Thymus (tissue), 14 donors: ENCODE results near the gene MEA1. TPM values are rescaled to one million over a fixed set of nuclear protein-coding genes. Genes with fewer than 3 reads are reported as not detected.

Experiments
- DNase-seq, 9 donors: peaks; one replicate each; pipeline ENCODE4 v3.0.0-alpha.2; 2013; ENCODE audit warnings: low spot score in 9 of 9, low read depth in 6 of 9, missing footprints in 1 of 9
- H3K27ac ChIP-seq, 2 donors: one replicate each; pipeline ENCODE4 v1.5.1; 2013; ENCODE audit warnings: control low read depth in 1 of 2, low read depth in 1 of 2, low read length in 1 of 2, mild to moderate bottlenecking in 1 of 2, moderate library complexity in 1 of 2
- H3K27me3 ChIP-seq, 2 donors: one replicate each; pipeline ENCODE4 v1.5.1; 2013; ENCODE audit warnings: low read length in 1 of 2; ENCODE audit not compliant: control insufficient read depth in 2 of 2, insufficient read depth in 1 of 2
- H3K36me3 ChIP-seq, 2 donors: one replicate each; pipeline ENCODE4 v1.5.1; 2013; ENCODE audit warnings: low read length in 1 of 2, mild to moderate bottlenecking in 1 of 2, moderate library complexity in 1 of 2; ENCODE audit not compliant: control insufficient read depth in 2 of 2, insufficient read depth in 2 of 2
- H3K4me1 ChIP-seq, 2 donors: one replicate each; pipeline ENCODE4 v1.5.1; 2013; ENCODE audit warnings: low read length in 2 of 2; ENCODE audit not compliant: control insufficient read depth in 2 of 2, insufficient read depth in 2 of 2
- H3K4me3 ChIP-seq, 2 donors: one replicate each; pipeline ENCODE4 v1.5.1; 2013; ENCODE audit warnings: low read length in 2 of 2, control low read depth in 1 of 2, mild to moderate bottlenecking in 1 of 2
- H3K9me3 ChIP-seq, 2 donors: one replicate each; pipeline ENCODE4 v1.5.1; 2013; ENCODE audit warnings: low read length in 1 of 2, mild to moderate bottlenecking in 1 of 2; ENCODE audit not compliant: control insufficient read depth in 2 of 2, insufficient read depth in 1 of 2
- WGBS: extraction: QIAGEN DNeasy Blood & Tissue Kit; methylation state at CpG from one replicate; pipeline ENCODE4 v1.1.7; 2013; 5-methylcytosine and 5-hydroxymethylcytosine counted together
- long read RNA-seq, 10 donors: transcript quantifications; one replicate each; lab custom pipeline, GENCODE V29; 2026
- polyA plus RNA-seq: library from polyadenylated mRNA; stranded (reverse); fragments of 200-250 nt; gene quantifications from one replicate; pipeline ENCODE4 v1.2.3, GENCODE V29; 2013
- total RNA-seq: library from RNA; stranded (reverse); fragments of 120-200 nt; gene quantifications from one replicate; pipeline ENCODE4 v1.2.4, GENCODE V29; 2013
- donor health status: healthy.

Gene MEA1
- total RNA-seq (101 TPM), polyA plus RNA-seq (72.3 TPM)
- long read RNA-seq, donor 1, partial matches to known transcripts: 0 of 8 reads
- long read RNA-seq, donor 1, other reads (novel, unspliced or antisense): 0 of 8 reads
- long read RNA-seq, donor 2: 0 reads
- long read RNA-seq, donor 3, transcript MEA1-201 (4 exons, 1,089 nt): minor isoform, 7 of 98 reads
- long read RNA-seq, donor 3, transcript MEA1-204 (4 exons, 1,004 nt): minor isoform, 27 of 98 reads
- long read RNA-seq, donor 3, transcript MEA1-202 (3 exons, 2,152 nt): major isoform, 48 of 98 reads
- long read RNA-seq, donor 3, partial matches to known transcripts: 16 of 98 reads
- long read RNA-seq, donor 3, other reads (novel, unspliced or antisense): 0 of 98 reads
- long read RNA-seq, donor 4, transcript MEA1-204 (4 exons, 1,004 nt): major isoform, 13 of 31 reads
- long read RNA-seq, donor 4, transcript MEA1-202 (3 exons, 2,152 nt): minor isoform, 7 of 31 reads
- long read RNA-seq, donor 4, partial matches to known transcripts: 8 of 31 reads
- long read RNA-seq, donor 4, other reads (novel, unspliced or antisense): 0 of 31 reads
- long read RNA-seq, donor 5, transcript MEA1-204 (4 exons, 1,004 nt): major isoform, 57 of 120 reads
- long read RNA-seq, donor 5, transcript MEA1-201 (4 exons, 1,089 nt): minor isoform, 8 of 120 reads
- long read RNA-seq, donor 5, transcript MEA1-202 (3 exons, 2,152 nt): minor isoform, 41 of 120 reads
- long read RNA-seq, donor 5, partial matches to known transcripts: 14 of 120 reads
- long read RNA-seq, donor 5, other reads (novel, unspliced or antisense): 0 of 120 reads
- long read RNA-seq, donor 6, transcript MEA1-204 (4 exons, 1,004 nt): major isoform, 33 of 69 reads
- long read RNA-seq, donor 6, transcript MEA1-201 (4 exons, 1,089 nt): minor isoform, 6 of 69 reads
- long read RNA-seq, donor 6, transcript MEA1-202 (3 exons, 2,152 nt): minor isoform, 21 of 69 reads
- long read RNA-seq, donor 6, partial matches to known transcripts: 9 of 69 reads
- long read RNA-seq, donor 6, other reads (novel, unspliced or antisense): 0 of 69 reads
- long read RNA-seq, donor 7, transcript MEA1-202 (3 exons, 2,152 nt): minor isoform, 27 of 80 reads
- long read RNA-seq, donor 7, transcript MEA1-201 (4 exons, 1,089 nt): minor isoform, 8 of 80 reads
- long read RNA-seq, donor 7, transcript MEA1-204 (4 exons, 1,004 nt): major isoform, 37 of 80 reads
- long read RNA-seq, donor 7, partial matches to known transcripts: 8 of 80 reads
- long read RNA-seq, donor 7, other reads (novel, unspliced or antisense): 0 of 80 reads
- long read RNA-seq, donor 8, transcript MEA1-204 (4 exons, 1,004 nt): major isoform, 12 of 70 reads
- long read RNA-seq, donor 8, partial matches to known transcripts: 42 of 70 reads
- long read RNA-seq, donor 8, other reads (novel, unspliced or antisense): 10 of 70 reads
- long read RNA-seq, donor 9, transcript MEA1-201 (4 exons, 1,089 nt): minor isoform, 6 of 83 reads
- long read RNA-seq, donor 9, transcript MEA1-202 (3 exons, 2,152 nt): minor isoform, 10 of 83 reads
- long read RNA-seq, donor 9, transcript MEA1-204 (4 exons, 1,004 nt): major isoform, 16 of 83 reads
- long read RNA-seq, donor 9, partial matches to known transcripts: 51 of 83 reads
- long read RNA-seq, donor 9, other reads (novel, unspliced or antisense): 0 of 83 reads
- long read RNA-seq, donor 10, transcript MEA1-202 (3 exons, 2,152 nt): minor isoform, 15 of 104 reads
- long read RNA-seq, donor 10, transcript MEA1-204 (4 exons, 1,004 nt): major isoform, 29 of 104 reads
- long read RNA-seq, donor 10, partial matches to known transcripts: 30 of 104 reads
- long read RNA-seq, donor 10, other reads (novel, unspliced or antisense): 27 of 104 reads

DNA sequence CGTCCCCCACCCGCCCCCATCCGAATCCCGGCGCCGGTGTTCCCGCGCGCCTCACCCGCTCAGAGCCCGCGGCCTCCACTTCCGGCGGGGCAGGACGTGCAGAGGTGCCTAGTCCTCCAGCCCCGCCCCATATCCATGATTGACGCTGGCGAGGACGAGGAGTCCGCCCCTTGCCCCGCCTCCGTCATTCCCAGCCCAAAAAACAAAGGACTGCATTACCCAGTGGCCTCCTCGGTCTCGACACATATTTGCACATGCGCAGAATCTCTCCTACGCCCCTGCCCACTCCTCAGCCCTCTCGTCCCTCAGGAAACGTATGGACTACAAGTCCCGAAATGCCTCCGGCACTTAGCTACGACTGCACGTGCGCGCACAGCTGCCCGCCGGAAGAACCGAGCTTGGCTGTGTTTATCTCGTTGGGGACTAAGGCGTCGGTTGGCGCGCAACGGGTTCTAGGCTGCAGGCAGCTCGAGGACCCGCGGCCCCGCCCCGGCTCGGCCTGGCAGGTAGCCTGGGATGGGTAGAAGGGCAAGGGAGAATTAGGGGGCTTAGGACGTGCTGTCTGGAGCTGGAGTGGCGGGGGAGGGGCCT, at the start of gene MEA1, which contains the start of gene KLHDC3:
TSS of gene MEA1 (minus strand) at position 104 of the 591 bp plus-strand sequence. CDS start 133 bp downstream, outside the sequence.
TSS of gene KLHDC3 (plus strand) at position 407 of the 591 bp plus-strand sequence. CDS start 2,944 bp downstream, outside the sequence.
- no peaks in the 10 kb centered on the region for H3K27me3 ChIP-seq
- peak; percentile 97 to 100 (median 99) for DNase-seq
- under 1% methylated on average over 51 of the region's 51 CpGs for WGBS
- H3K4me1 ChIP-seq: peaks cover 16 to 49% of the 10 kb centered on the region in 2 donors
- H3K9me3 ChIP-seq: peaks cover 1 to 5% of the 10 kb centered on the region in 2 donors
- peak within 1 kb of the TSS; percentile 69 to 84 for H3K4me3 ChIP-seq
- peaks cover 54 to 67% of the 10 kb centered on the region in 2 donors for H3K36me3 ChIP-seq
- peak within 1 kb of the TSS; percentile 68 to 70 for H3K27ac ChIP-seq

DNA sequence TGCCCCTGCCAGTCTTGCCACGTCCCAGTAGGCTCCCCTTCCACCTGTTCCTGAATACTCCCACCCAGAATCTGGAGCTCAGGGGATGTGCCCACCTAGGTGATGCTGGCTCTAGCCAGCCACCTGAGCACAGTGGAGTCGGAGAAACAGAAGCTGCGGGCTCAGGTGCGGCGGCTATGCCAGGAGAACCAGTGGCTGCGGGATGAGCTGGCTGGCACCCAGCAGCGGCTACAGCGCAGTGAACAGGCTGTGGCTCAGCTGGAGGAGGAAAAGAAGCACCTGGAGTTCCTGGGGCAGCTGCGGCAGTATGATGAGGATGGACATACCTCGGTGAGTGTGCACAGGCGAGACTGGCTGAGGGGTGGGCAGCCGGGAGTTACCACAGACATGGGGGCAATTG, 49.1 kb upstream of the MEA1 start:
- H3K36me3 ChIP-seq: peaks cover 25 to 28% of the 10 kb centered on the region in 2 donors
- WGBS: 98% methylated on average over 12 of the region's 12 CpGs
- no peak overlapping the region for H3K27ac ChIP-seq
- no peak for DNase-seq
- H3K4me3 ChIP-seq: no peak overlapping the region
- H3K4me1 ChIP-seq: peaks cover 14 to 23% of the 10 kb centered on the region in 2 donors
- H3K27me3 ChIP-seq: no peaks in the 10 kb centered on the region
- H3K9me3 ChIP-seq: no peaks in the 10 kb centered on the region

DNA sequence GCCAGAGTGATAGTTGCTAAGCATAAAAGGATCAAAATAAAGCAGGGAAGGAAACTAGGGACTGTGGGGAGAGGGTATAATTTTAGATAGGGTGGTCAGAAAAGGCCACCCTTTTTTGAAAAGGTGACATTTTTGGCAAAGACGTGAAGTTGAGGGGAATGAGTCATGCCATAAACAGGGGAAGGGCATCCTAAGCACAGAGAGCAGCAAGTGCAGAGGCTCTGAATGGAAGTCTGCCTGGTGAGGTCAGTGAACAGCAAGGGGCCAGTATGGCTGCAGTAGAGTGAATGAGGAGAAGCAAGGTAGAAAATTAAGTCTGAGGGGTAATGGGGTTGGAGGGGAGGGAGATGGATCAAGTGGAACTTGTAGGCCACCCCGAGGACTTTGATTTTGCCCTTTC, 48.1 kb upstream of the MEA1 start:
- no peak overlapping the region for H3K4me3 ChIP-seq
- H3K9me3 ChIP-seq: no peaks in the 10 kb centered on the region
- 95% methylated on average over 2 of the region's 2 CpGs for WGBS
- no peaks in the 10 kb centered on the region for H3K27me3 ChIP-seq
- no peak for DNase-seq
- H3K4me1 ChIP-seq: peaks cover 14 to 23% of the 10 kb centered on the region in 2 donors
- H3K27ac ChIP-seq: no peak overlapping the region
- H3K36me3 ChIP-seq: peaks cover 32 to 33% of the 10 kb centered on the region in 2 donors

DNA sequence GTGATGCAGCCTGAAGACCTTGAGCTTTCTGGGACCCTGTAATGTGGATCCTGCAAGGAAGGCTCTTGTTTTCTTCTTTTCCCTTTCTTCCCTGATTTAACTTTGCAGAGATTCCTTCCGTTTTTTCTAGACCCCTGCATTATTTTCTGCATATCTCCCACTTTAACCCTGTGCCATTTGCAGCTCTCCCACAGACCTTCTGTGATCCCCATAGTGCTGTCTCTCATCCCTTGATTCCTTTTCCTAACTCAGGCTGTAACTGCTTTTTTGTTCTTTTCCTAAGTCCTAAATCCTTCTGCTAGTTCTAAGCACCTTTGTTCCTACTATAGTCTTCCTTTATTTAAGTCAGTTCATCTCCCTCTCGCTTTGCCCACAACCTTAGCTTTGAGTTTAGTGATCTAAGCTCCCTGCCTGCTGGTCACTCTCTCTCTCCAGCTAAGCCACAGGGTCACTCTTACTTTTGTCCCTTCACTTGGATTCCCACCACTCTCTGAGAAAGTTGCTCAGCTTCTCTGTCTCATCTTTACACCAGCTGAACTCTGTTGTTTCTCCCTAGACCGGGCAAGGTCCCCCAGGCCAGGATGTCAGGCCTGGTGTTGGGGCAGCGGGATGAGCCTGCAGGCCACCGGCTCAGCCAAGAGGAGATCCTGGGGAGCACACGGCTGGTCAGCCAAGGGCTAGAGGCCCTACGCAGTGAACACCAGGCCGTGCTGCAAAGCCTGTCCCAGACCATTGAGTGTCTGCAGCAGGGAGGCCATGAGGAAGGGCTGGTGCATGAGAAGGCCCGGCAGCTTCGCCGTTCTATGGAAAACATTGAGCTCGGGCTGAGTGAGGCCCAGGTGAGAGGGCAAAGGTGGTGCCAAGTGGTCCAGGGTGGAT, 47.2 kb upstream of the MEA1 start:
- no peak for DNase-seq
- Histone ChIP-seq H3K4me3 (peak overlapping the region in 1 of 2 donors; percentile 71), H3K36me3 (peaks cover 30 to 36% of the 10 kb centered on the region in 2 donors), H3K27ac (no peak overlapping the region), H3K9me3 (no peaks in the 10 kb centered on the region), H3K4me1 (peaks cover 14 to 23% of the 10 kb centered on the region in 2 donors), H3K27me3 (no peaks in the 10 kb centered on the region)
- WGBS: 96% methylated on average over 12 of the region's 12 CpGs

- H3K4me1 ChIP-seq: peaks cover 14 to 23% of the 10 kb centered on the region in 2 donors
- no peaks in the 10 kb centered on the region for H3K9me3 ChIP-seq
- WGBS: 22% methylated on average over 15 of the region's 15 CpGs
- H3K4me3 ChIP-seq: peak overlapping the region; percentile 71 to 96
- H3K27ac ChIP-seq: peak overlapping the region; percentile 83 to 92
- H3K27me3 ChIP-seq: no peaks in the 10 kb centered on the region
- H3K36me3 ChIP-seq: peaks cover 27 to 36% of the 10 kb centered on the region in 2 donors
- DNase-seq: no peak
Observed at GRCh38 chr6:43060034-43060754, 46.4 kb upstream of the MEA1 start.

- under 1% methylated on average over 64 of the region's 64 CpGs for WGBS
- H3K27ac ChIP-seq: peak within 1 kb of the TSS; percentile 83 to 92
- peaks cover 24 to 32% of the 10 kb centered on the region in 2 donors for H3K36me3 ChIP-seq
- H3K27me3 ChIP-seq: no peaks in the 10 kb centered on the region
- no peaks in the 10 kb centered on the region for H3K9me3 ChIP-seq
- peak within 1 kb of the TSS; percentile 71 to 96 for H3K4me3 ChIP-seq
- peak; percentile 97 to 99 (median 98) for DNase-seq
- peaks cover 18 to 24% of the 10 kb centered on the region in 2 donors for H3K4me1 ChIP-seq
Observed at GRCh38 chr6:43059168-43060033, 45.7 kb upstream of the MEA1 start, which contains the start of the genes KLC4 and MRPL2. TSS of gene KLC4 (plus strand) at chr6:43059631. CDS start at chr6:43061336, 1,705 bp downstream. TSS of gene MRPL2 (minus strand) at chr6:43059434. CDS start at chr6:43059381, 53 bp downstream.
